ENCODE results near the gene ACSL6.
"Not testable (repeated sequence)": the region's sequence is repeated elsewhere in the genome, so short reads cannot be mapped to it uniquely, and the experiment has no call there.

ACSL6 gene

GRCh38 chr5:131942016-131942415 lies 69.4 kb downstream of the ACSL6 start:
- no peak for DNase-seq (ENCODE audit: low spot score)

GRCh38 chr5:131939690-131940345 lies 71.6 kb downstream of the ACSL6 start:
- DNase-seq (ENCODE audit: low spot score): no peak

- DNase-seq (ENCODE audit: low spot score): no peak
Observed at GRCh38 chr5:131932235-131932634, 79.2 kb downstream of the ACSL6 start.

GRCh38 chr5:131928957-131929356 lies 82.5 kb downstream of the ACSL6 start:
- no peak for DNase-seq (ENCODE audit: low spot score)

GRCh38 chr5:131926168-131926567 lies 85.3 kb downstream of the ACSL6 start:
- DNase-seq (ENCODE audit: low spot score): no peak

- no peak for DNase-seq (ENCODE audit: low spot score)
Observed at GRCh38 chr5:131916481-131916880, 95.0 kb downstream of the ACSL6 start.

- DNase-seq (ENCODE audit: low spot score): no peak
Observed at GRCh38 chr5:131914472-131914871, 97.0 kb downstream of the ACSL6 start.

GRCh38 chr5:131913603-131914002 lies 97.9 kb downstream of the ACSL6 start:
- no peak for DNase-seq (ENCODE audit: low spot score)

- no peak for DNase-seq (ENCODE audit: low spot score)
Observed at GRCh38 chr5:131906668-131907067, 104.8 kb downstream of the ACSL6 start.

- DNase-seq (ENCODE audit: low spot score): not testable (repeated sequence)
Observed at GRCh38 chr5:131902266-131902665, 109.2 kb downstream of the ACSL6 start.
